ENCODE data around the gene XRCC4. TPM values are rescaled to one million over a fixed set of nuclear protein-coding genes. Genes with fewer than 3 reads are reported as not detected.

The XRCC4 gene
- total and polyA plus RNA-seq, 2 of the 13 experiments (the other 11 are each of a cell fraction or from before 2014, with no cell fraction given): 2.8 to 12.6 TPM

- Histone ChIP-seq H3K9me3 (ENCODE audit: low read length) (no peaks in the 10 kb centered on the region), H3K4me1 (ENCODE audit: insufficient read depth, low read length) (no peaks in the 10 kb centered on the region), H3K79me2 (ENCODE audit: insufficient read depth, low read length) (no peaks in the 10 kb centered on the region), H4K20me1 (ENCODE audit: insufficient read depth, low read length) (no peaks in the 10 kb centered on the region), H3K4me2 (ENCODE audit: low read depth, low read length) (no peak overlapping the region), H3K36me3 (replicated peaks in 1 of 2; ENCODE audit: control insufficient read depth in 1 of 2, insufficient read depth in 2 of 2, low read length in 2 of 2) (no peaks in the 10 kb centered on the region), H3K4me3 (replicated peaks in 1 of 3; ENCODE audit: insufficient read depth in 1 of 3, low read depth in 2 of 3, low read length in 3 of 3) (no peak overlapping the region), H3K27me3 (ENCODE audit: control insufficient read depth in 1 of 2, insufficient read depth in 2 of 2, low read length in 2 of 2) (no peaks in the 10 kb centered on the region), H3K27ac (ENCODE audit: extremely low read length, insufficient read depth, low read length) (no peak overlapping the region), H3K9ac (ENCODE audit: insufficient read depth, low read depth, low read length) (no peak overlapping the region), H2AFZ (ENCODE audit: low read length) (no peak overlapping the region)
- DNase-seq (ENCODE audit: low spot score): no peak
- no TSS peak for BruUV-seq (replicated peaks)
- in situ Hi-C loops (cut with HindIII; ENCODE audit: extremely low pct_ligation_motif_present, low pct_unique_long_range_greater_than_20kb): no loop called here
- TF ChIP-seq ZC3H13 (CRISPR knock-in tag; IDR thresholded peaks at IDR 0.05): no peak
- TF ChIP-seq, protein P1, sequence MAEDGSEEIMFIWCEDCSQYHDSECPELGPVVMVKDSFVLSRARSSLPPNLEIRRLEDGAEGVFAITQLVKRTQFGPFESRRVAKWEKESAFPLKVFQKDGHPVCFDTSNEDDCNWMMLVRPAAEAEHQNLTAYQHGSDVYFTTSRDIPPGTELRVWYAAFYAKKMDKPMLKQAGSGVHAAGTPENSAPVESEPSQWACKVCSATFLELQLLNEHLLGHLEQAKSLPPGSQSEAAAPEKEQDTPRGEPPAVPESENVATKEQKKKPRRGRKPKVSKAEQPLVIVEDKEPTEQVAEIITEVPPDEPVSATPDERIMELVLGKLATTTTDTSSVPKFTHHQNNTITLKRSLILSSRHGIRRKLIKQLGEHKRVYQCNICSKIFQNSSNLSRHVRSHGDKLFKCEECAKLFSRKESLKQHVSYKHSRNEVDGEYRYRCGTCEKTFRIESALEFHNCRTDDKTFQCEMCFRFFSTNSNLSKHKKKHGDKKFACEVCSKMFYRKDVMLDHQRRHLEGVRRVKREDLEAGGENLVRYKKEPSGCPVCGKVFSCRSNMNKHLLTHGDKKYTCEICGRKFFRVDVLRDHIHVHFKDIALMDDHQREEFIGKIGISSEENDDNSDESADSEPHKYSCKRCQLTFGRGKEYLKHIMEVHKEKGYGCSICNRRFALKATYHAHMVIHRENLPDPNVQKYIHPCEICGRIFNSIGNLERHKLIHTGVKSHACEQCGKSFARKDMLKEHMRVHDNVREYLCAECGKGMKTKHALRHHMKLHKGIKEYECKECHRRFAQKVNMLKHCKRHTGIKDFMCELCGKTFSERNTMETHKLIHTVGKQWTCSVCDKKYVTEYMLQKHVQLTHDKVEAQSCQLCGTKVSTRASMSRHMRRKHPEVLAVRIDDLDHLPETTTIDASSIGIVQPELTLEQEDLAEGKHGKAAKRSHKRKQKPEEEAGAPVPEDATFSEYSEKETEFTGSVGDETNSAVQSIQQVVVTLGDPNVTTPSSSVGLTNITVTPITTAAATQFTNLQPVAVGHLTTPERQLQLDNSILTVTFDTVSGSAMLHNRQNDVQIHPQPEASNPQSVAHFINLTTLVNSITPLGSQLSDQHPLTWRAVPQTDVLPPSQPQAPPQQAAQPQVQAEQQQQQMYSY (CRISPR knock-in tag; IDR thresholded peaks at IDR 0.05): no peak
- no peak for TF ChIP-seq ZNF790 (CRISPR knock-in tag; IDR thresholded peaks at IDR 0.05; ENCODE audit: borderline replicate concordance)
- TF ChIP-seq, protein P2, sequence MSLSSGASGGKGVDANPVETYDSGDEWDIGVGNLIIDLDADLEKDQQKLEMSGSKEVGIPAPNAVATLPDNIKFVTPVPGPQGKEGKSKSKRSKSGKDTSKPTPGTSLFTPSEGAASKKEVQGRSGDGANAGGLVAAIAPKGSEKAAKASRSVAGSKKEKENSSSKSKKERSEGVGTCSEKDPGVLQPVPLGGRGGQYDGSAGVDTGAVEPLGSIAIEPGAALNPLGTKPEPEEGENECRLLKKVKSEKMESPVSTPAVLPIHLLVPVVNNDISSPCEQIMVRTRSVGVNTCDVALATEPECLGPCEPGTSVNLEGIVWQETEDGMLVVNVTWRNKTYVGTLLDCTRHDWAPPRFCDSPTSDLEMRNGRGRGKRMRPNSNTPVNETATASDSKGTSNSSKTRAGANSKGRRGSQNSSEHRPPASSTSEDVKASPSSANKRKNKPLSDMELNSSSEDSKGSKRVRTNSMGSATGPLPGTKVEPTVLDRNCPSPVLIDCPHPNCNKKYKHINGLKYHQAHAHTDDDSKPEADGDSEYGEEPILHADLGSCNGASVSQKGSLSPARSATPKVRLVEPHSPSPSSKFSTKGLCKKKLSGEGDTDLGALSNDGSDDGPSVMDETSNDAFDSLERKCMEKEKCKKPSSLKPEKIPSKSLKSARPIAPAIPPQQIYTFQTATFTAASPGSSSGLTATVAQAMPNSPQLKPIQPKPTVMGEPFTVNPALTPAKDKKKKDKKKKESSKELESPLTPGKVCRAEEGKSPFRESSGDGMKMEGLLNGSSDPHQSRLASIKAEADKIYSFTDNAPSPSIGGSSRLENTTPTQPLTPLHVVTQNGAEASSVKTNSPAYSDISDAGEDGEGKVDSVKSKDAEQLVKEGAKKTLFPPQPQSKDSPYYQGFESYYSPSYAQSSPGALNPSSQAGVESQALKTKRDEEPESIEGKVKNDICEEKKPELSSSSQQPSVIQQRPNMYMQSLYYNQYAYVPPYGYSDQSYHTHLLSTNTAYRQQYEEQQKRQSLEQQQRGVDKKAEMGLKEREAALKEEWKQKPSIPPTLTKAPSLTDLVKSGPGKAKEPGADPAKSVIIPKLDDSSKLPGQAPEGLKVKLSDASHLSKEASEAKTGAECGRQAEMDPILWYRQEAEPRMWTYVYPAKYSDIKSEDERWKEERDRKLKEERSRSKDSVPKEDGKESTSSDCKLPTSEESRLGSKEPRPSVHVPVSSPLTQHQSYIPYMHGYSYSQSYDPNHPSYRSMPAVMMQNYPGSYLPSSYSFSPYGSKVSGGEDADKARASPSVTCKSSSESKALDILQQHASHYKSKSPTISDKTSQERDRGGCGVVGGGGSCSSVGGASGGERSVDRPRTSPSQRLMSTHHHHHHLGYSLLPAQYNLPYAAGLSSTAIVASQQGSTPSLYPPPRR (CRISPR knock-in tag; IDR thresholded peaks at IDR 0.05; ENCODE audit: borderline replicate concordance): no peak
- no peak for TF ChIP-seq ZNF572 (CRISPR knock-in tag; IDR thresholded peaks at IDR 0.05)
- TF ChIP-seq ZNF550 (CRISPR knock-in tag; IDR thresholded peaks at IDR 0.05; ENCODE audit: borderline replicate concordance): no peak
- TF ChIP-seq ZNF343 (CRISPR knock-in tag; IDR thresholded peaks at IDR 0.05): no peak
- TF ChIP-seq JUN (CRISPR knock-in tag; IDR thresholded peaks at IDR 0.05): no peak
- TF ChIP-seq ZNF33A (CRISPR knock-in tag; IDR thresholded peaks at IDR 0.05; ENCODE audit: borderline replicate concordance): no peak
- no peak for TF ChIP-seq DMAP1 (CRISPR knock-in tag; IDR thresholded peaks at IDR 0.05)
- no peak for TF ChIP-seq TCF7 (IDR thresholded peaks at IDR 0.05; ENCODE audit: low read depth)
- TF ChIP-seq ZNF496 (CRISPR knock-in tag; IDR thresholded peaks at IDR 0.05; ENCODE audit: insufficient replicate concordance): no peak
- TF ChIP-seq NFE2L1 (CRISPR knock-in tag; IDR thresholded peaks at IDR 0.05; ENCODE audit: borderline replicate concordance): no peak
- no peak for TF ChIP-seq NRL (CRISPR knock-in tag; IDR thresholded peaks at IDR 0.05; ENCODE audit: borderline replicate concordance)
- TF ChIP-seq TGIF2 (CRISPR knock-in tag; IDR thresholded peaks at IDR 0.05): no peak
- no peak for TF ChIP-seq ZNF552 (CRISPR knock-in tag; IDR thresholded peaks at IDR 0.05; ENCODE audit: borderline replicate concordance)
- no peak for TF ChIP-seq ZNF7 (CRISPR knock-in tag; IDR thresholded peaks at IDR 0.05)
- intact Hi-C loops (cut with micrococcal nuclease; ENCODE audit: unreplicated experiment): no loop called here
- 90% methylated on average over 2 of the region's 2 CpGs for WGBS (ENCODE audit: low lambda C conversion rate)
- FAIRE-seq: no peak
- POLR2A ChIA-PET: no interaction called here
- CTCF ChIA-PET (ENCODE audit: low intra/inter-chr PET ratio, low total read pairs): no interaction called here
- no peak for ATAC-seq
Measured at GRCh38 chr5:83197326-83197967, 120.1 kb downstream of the XRCC4 start.
